PC-3 (cell line): ENCODE measurements around the gene DUS1L. TPM values are rescaled to one million over a fixed set of nuclear protein-coding genes. Genes with fewer than 3 reads are reported as not detected.

ENCODE experiments used
- ATAC-seq: fragments of 200-7000 bp; cut with Tn5 transposase; 2 replicates; pipeline ENCODE4 v1.9.1; 2020; ENCODE audit warnings: mild to moderate bottlenecking, moderate library complexity
- BruUV-seq: library from RNA; stranded (reverse); fragments of 400-500 nt; replicated peaks from 2 replicates; lab custom pipeline; 2021; lab: Mats Ljungman, UMichigan
- CTCF ChIA-PET: fragments of 300-600 bp; sonication (Branson Sonifier 250); formaldehyde crosslinking; loops from one replicate; lab custom pipeline; 2022; ENCODE audit warnings: antibody characterized with exemption; lab: Charles Lee
- POLR2A ChIA-PET: fragments of 300-600 bp; sonication (Branson Sonifier 250); formaldehyde crosslinking; loops from one replicate; lab custom pipeline; 2022; ENCODE audit warnings: antibody characterized with exemption; ENCODE audit not compliant: unreplicated experiment; lab: Charles Lee
- DNase-seq: peaks from one replicate; pipeline ENCODE4 v3.0.0-alpha.2; 2015
- H2AFZ ChIP-seq: fragments of 300-600 bp; sonication (generic); 2 replicates; pipeline ENCODE4 v1.6.0; 2016; ENCODE audit warnings: antibody characterized with exemption, low read length
- H3F3A ChIP-seq: fragments of 300-600 bp; sonication (generic); one replicate; pipeline ENCODE4 v1.6.0; 2017; ENCODE audit warnings: antibody characterized with exemption, low read length, control low read depth, mild to moderate bottlenecking; ENCODE audit not compliant: unreplicated experiment
- H3K27ac ChIP-seq: fragments of 300-600 bp; sonication (generic); 2 replicates; pipeline ENCODE4 v1.5.1; 2016; ENCODE audit warnings: mild to moderate bottlenecking, low read length
- H3K27me3 ChIP-seq: fragments of 300-600 bp; sonication (generic); 2 replicates; pipeline ENCODE4 v1.6.1; 2016; ENCODE audit warnings: low read length, mixed read lengths
- H3K36me3 ChIP-seq: fragments of 300-600 bp; sonication (generic); 2 replicates; pipeline ENCODE4 v1.6.1; 2016; ENCODE audit warnings: low read depth, mixed run types, low read length, mixed read lengths
- H3K4me1 ChIP-seq: fragments of 300-600 bp; sonication (generic); 2 replicates; pipeline ENCODE4 v1.5.1; 2016; ENCODE audit warnings: low read length; ENCODE audit not compliant: insufficient read depth
- H3K4me2 ChIP-seq: fragments of 300-600 bp; sonication (generic); 2 replicates; pipeline ENCODE4 v1.6.0; 2016; ENCODE audit warnings: low read length
- H3K4me3 ChIP-seq: fragments of 300-600 bp; sonication (generic); 2 replicates; pipeline ENCODE4 v1.5.1; 2016; ENCODE audit warnings: mild to moderate bottlenecking, low read length, mixed read lengths
- H3K79me2 ChIP-seq: fragments of 300-600 bp; sonication (generic); 2 replicates; pipeline ENCODE4 v1.6.1; 2017; ENCODE audit warnings: low read length, mixed read lengths
- H3K9ac ChIP-seq: fragments of 300-600 bp; sonication (generic); 2 replicates; pipeline ENCODE4 v1.6.0; 2016; ENCODE audit warnings: mild to moderate bottlenecking, low read length
- H3K9me2 ChIP-seq: fragments of 300-600 bp; sonication (generic); replicated peaks from 2 replicates; pipeline ENCODE4 v1.6.1; 2016; ENCODE audit warnings: mixed run types, low read length, mixed read lengths
- H3K9me3 ChIP-seq: fragments of 300-600 bp; sonication (generic); 2 replicates; pipeline ENCODE4 v1.6.1; 2016; ENCODE audit warnings: low read length, mixed read lengths
- H4K20me1 ChIP-seq: fragments of 300-600 bp; sonication (generic); 2 replicates; pipeline ENCODE4 v1.6.1; 2016; ENCODE audit warnings: low read length, mixed read lengths
- CTCF ChIP-seq: fragments of 300-600 bp; sonication (generic); conservative IDR thresholded peaks from 2 replicates; pipeline ENCODE4 v1.5.1; 2017; ENCODE audit warnings: antibody characterized with exemption, low read depth, mild to moderate bottlenecking, low read length
- EZH2 ChIP-seq: fragments of 300-600 bp; sonication (generic); IDR thresholded peaks from one replicate; pipeline ENCODE4 v1.6.1; 2017; ENCODE audit warnings: antibody characterized with exemption, mild to moderate bottlenecking, low read length; ENCODE audit not compliant: unreplicated experiment
- EZH2phosphoT487 ChIP-seq: fragments of 300-600 bp; sonication (generic); IDR thresholded peaks from 2 replicates; pipeline ENCODE4 v1.6.1; 2018; ENCODE audit warnings: mild to moderate bottlenecking, antibody characterized with exemption, low read length, borderline replicate concordance
- intact Hi-C: fragments of 100-400 bp; cut with micrococcal nuclease; formaldehyde crosslinking; loops from 2 replicates; pipeline ENCODE4 v1.9.0; 2023
- total RNA-seq: library from RNA; depleted of rRNA; stranded (reverse); fragments of >200 nt; gene quantifications from 2 replicates; pipeline ENCODE4 v1.2.3, GENCODE V29; 2014

The DUS1L gene
- total RNA-seq, 1 experiment from 2014 or later, result 205 TPM

DNA sequence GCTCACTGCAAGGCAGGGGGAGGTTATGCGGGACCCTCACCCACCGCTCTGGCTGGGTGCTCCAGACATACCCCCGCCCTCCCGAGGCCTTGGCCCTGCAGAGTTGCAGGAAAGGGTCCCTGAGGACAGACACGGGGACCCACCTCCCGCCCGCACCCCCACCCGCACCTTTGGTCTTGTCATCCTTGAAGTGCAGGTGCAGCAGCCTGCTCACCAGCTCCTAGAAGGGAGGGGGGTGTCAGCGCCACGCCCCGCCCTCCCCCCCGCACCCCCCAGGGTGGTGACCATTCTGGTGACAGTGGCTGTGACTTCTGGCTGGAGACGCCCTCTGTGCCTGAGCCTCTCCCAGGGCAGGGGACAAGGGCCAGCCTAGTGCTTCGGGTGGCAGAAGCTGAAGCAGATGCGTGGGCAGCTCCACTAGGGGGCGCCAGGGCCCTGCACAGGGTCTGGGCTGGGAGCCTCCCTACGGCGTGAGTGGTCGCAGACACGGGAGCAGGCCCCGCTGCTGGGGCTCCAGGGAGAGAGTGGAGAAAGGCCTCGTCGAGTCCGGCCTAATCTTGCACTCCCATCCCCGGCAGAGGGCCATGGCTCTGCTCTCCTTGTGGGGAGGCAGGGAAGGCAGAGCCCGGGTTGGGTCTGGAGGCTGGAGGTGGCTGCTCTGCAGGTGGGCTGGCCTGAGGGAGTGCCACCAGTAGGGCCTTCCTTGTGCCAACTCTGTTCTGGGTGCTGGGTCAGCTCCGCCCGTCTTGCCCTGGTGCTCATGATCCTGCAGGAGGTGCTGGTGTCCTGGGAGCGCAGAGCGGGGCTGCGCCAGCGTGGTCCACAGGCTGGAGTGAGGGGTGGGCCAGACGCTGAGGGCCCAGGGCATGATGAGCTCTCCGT, 45.7 kb downstream of the DUS1L start:
- intact Hi-C loops, result no loop called here
- H3K9me2 ChIP-seq, result no peaks in the 10 kb centered on the region
- H3K27me3 ChIP-seq, result no peaks in the 10 kb centered on the region
- H3F3A ChIP-seq, result no peaks in the 10 kb centered on the region
- H3K9ac ChIP-seq, result no peak overlapping the region
- peaks cover 21% of the 10 kb centered on the region; the same call in 1 of the 2 replicates for H3K4me1 ChIP-seq
- peaks cover 7% of the 10 kb centered on the region; the same call in 1 of the 2 replicates for H4K20me1 ChIP-seq
- TF ChIP-seq EZH2 (no peak), CTCF (peak; percentile 78)
- peak overlapping the region; percentile 99; the same call in 1 of the 2 replicates for H3K4me2 ChIP-seq
- no peak for ATAC-seq
- CTCF ChIA-PET, result interaction anchor here (0.6 to 4.8 kb wide), 2 partner anchors 16 to 60 kb away, joined by 3 to 40 read pairs; no protein-coding TSS in a partner anchor
- no peaks in the 10 kb centered on the region for H3K9me3 ChIP-seq
- H2AFZ ChIP-seq, result no peak overlapping the region
- POLR2A ChIA-PET, result no interaction called here
- peaks cover 43% of the 10 kb centered on the region for H3K79me2 ChIP-seq
- DNase-seq, result peak; percentile 50
- no peaks in the 10 kb centered on the region; the same call in 1 of the 2 replicates for H3K36me3 ChIP-seq
- H3K27ac ChIP-seq, result no peak overlapping the region
- BruUV-seq, result no TSS peak
- peak overlapping the region; percentile 100; the same call in 1 of the 2 replicates for H3K4me3 ChIP-seq

GRCh38 chr17:82018989-82019689, 46.5 kb downstream of the DUS1L start:
- Histone ChIP-seq H3K9ac (no peak overlapping the region), H3K79me2 (peaks cover 35% of the 10 kb centered on the region), H3K4me3 (no peak overlapping the region), H3K36me3 (no peaks in the 10 kb centered on the region; the same call in 1 of the 2 replicates), H3K9me3 (no peaks in the 10 kb centered on the region), H2AFZ (no peak overlapping the region), H3K27ac (no peak overlapping the region), H3K9me2 (no peaks in the 10 kb centered on the region), H3K4me2 (no peak overlapping the region), H3K4me1 (peaks cover 15% of the 10 kb centered on the region; the same call in 1 of the 2 replicates), H3F3A (no peaks in the 10 kb centered on the region), H3K27me3 (no peaks in the 10 kb centered on the region), H4K20me1 (peaks cover 7% of the 10 kb centered on the region; the same call in 1 of the 2 replicates)
- no peak for ATAC-seq
- POLR2A ChIA-PET, result no interaction called here
- DNase-seq, result no peak
- BruUV-seq, result TSS peak; percentile 33
- intact Hi-C loops, result no loop called here
- TF ChIP-seq EZH2 (no peak), EZH2phosphoT487 (no peak), CTCF (no peak)
- CTCF ChIA-PET, result interaction anchor here (0.6 to 4.8 kb wide), 2 partner anchors 15 to 59 kb away, joined by 3 to 40 read pairs; no protein-coding TSS in a partner anchor
